Stimulated activated CD8-positive, alpha-beta memory T cell treated with anti-CD3 and anti-CD28 coated beads, Interleukin-12 subunit alpha, Interleukin-12 subunit beta, amount 100 ng/mL, for 4 hours (primary cell): Measurements from ENCODE around the gene BASP1.
"Not testable (repeated sequence)": the region's sequence is repeated elsewhere in the genome, so short reads cannot be mapped to it uniquely, and the experiment has no call there.

Experiments used
- DNase-seq: peaks from one replicate; pipeline ENCODE4 v3.0.0-alpha.2; 2020; ENCODE audit warnings: low read depth

Gene BASP1

GRCh38 chr5:17319095-17319494, 101.7 kb downstream of the BASP1 start:
- DNase-seq: not testable (repeated sequence)

- DNase-seq: no peak
Measured at GRCh38 chr5:17325770-17326599, 108.6 kb downstream of the BASP1 start.
